ENCODE measurements around the gene ADGRG7.

ADGRG7 gene

DNA sequence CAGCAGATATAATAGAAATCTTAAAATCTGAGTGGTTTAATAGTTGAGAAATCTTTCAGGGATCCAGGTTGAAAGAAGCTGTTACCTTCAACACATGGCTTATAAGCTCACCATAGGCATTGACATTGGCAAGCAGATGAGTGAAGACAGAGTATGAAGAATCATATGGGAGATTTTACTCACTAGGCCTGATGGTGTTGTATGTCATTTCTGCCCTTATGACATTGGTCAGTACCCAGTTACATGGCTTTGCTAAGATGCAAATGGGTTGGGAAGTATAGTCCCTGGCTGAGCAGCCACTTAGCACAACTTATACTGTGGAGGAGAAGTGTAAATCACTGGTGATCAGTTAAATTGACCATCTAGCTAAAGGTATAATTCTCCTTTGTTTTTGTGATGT is 105.8 kb downstream of the ADGRG7 start:
- TF ChIP-seq, protein P1, sequence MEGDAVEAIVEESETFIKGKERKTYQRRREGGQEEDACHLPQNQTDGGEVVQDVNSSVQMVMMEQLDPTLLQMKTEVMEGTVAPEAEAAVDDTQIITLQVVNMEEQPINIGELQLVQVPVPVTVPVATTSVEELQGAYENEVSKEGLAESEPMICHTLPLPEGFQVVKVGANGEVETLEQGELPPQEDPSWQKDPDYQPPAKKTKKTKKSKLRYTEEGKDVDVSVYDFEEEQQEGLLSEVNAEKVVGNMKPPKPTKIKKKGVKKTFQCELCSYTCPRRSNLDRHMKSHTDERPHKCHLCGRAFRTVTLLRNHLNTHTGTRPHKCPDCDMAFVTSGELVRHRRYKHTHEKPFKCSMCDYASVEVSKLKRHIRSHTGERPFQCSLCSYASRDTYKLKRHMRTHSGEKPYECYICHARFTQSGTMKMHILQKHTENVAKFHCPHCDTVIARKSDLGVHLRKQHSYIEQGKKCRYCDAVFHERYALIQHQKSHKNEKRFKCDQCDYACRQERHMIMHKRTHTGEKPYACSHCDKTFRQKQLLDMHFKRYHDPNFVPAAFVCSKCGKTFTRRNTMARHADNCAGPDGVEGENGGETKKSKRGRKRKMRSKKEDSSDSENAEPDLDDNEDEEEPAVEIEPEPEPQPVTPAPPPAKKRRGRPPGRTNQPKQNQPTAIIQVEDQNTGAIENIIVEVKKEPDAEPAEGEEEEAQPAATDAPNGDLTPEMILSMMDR (IDR thresholded peaks at IDR 0.05; ENCODE audit: low read depth, low read length): no peak
- no peak overlapping the region for H3K4me3 ChIP-seq (ENCODE audit: low read depth, low read length)

DNA sequence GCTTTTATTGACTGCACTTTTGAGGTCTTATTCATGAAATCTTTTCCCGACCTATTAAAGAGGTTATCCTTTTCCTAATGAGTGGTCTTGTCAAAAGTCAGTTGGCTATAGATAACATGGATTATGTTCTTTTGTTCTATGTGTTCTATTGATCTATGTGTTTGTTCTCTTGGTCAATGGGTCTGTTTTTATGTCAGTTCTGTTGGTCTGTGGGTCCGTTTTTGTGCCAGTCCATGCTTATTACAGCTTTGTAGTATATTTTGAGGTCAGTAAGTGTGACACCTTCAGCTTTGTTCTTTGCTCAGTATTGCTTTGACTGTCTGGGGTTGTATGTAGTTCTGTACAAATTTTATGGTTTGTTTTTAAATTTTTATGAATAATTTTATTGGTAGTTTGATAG is 107.7 kb downstream of the ADGRG7 start:
- TF ChIP-seq, protein P1 (IDR thresholded peaks at IDR 0.05; ENCODE audit: low read depth, low read length): no peak
- H3K4me3 ChIP-seq (ENCODE audit: low read depth, low read length): no peak overlapping the region

DNA sequence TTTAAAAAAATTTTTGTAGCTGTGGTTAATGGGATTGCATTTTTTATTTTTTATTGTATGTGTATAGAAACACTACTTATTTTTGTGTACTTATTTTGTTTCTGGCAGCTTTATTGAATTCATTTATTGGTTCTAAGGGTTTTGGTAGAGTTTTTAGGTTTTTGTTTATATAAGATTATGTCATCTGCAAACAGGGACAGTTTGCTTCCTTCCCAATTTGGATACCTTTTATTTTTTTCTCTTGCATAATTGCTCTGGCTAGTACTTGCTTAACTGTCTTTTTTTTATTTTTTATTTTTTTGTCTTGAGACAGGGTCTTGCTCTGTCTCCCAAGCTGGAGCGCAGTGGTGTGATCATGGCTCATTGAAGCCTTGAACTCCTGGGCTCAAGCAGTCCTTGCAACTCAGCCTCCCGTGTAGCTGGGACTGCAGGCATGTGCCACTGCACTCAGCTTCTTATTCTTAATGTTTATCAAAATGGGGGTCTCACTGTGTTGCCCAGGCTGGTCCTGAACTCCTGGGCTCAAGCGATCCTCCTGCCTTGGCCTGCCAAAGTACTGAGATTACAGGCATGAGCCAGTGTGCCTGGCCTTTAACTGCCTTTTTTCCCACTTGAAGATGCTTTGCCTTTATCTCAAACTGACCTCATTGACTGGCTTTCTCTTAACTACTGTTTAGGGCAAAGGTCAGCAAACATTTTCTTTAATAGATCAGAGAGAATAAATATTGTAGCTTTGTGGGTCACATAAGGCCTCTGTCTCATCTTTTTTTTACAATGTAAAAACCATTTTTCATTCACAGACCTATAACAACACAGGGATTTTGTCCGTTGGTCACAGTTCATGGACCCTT is 108.5 kb downstream of the ADGRG7 start:
- no peak overlapping the region for H3K4me3 ChIP-seq (ENCODE audit: low read depth, low read length)
- TF ChIP-seq, protein P1 (IDR thresholded peaks at IDR 0.05; ENCODE audit: low read depth, low read length): no peak

DNA sequence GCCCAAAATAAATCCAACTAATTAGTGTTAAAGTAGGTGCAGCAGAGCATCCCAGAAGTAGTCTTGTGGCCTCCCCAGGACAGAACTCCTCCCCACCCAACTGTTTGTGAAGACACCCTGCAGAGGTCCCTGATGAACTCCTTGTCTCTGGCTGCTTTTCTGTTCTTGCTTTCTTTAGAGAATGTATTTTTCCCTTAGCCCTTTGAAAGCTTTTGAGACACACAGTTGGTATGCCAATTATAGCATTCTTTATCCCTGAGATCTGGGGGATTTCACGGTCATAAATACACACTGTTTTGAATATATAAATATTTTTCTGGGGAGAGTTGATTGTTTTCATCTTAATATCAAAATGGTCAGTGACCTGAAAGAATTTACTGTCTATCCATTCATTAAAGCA is 109.7 kb downstream of the ADGRG7 start:
- no peak overlapping the region for H3K4me3 ChIP-seq (ENCODE audit: low read depth, low read length)
- TF ChIP-seq, protein P1 (IDR thresholded peaks at IDR 0.05; ENCODE audit: low read depth, low read length): no peak

DNA sequence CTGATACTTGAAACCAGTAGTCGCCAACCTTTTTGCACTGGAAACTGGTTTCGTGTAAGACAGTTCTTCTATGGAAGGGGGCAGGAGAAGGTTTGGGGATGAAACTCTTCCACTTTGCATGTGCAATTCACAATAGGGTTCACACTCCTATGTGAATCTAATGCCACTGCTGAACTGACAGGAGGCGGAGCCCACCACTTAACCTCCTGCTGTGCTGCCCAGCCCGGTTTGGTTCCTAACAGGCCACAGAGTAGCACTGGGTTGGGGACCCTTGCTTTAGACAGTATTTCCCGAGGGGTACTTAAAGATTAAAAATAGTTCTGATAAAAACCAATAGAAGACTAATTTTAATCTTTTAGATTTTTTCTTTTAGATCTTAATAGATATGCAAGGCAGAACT is 111.0 kb downstream of the ADGRG7 start:
- H3K4me3 ChIP-seq (ENCODE audit: low read depth, low read length): no peak overlapping the region
- TF ChIP-seq, protein P1 (IDR thresholded peaks at IDR 0.05; ENCODE audit: low read depth, low read length): no peak

DNA sequence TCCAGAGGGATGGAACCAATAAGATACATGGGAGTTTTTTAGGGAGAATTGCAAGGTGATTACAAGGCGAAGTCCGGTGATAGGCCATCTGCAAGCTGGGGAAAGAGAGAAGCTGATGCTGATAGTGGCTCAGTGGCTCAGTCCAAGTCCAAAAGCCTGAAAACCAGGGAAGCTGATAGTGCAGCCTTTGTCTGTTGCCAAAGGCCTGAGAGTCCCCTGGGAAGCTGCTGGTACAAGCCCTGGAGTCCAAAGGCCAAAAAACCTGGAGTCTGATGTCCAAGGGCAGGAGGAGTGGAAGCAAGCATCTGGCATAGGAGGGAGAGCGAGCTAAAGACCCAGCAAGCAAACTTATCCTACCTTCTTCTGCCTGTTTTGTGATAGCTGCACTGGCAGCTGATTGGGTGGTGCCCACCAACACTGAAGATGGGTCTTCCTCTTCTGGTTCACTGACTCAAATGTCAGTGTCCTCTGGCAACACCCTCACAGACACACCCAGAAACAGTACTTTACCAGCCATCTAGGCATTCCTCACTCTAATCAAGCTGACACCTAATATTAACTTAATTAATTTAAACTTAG is 116.6 kb downstream of the ADGRG7 start:
- TF ChIP-seq, protein P1 (IDR thresholded peaks at IDR 0.05; ENCODE audit: low read depth, low read length): no peak
- H3K4me3 ChIP-seq (ENCODE audit: low read depth, low read length): no peak overlapping the region

DNA sequence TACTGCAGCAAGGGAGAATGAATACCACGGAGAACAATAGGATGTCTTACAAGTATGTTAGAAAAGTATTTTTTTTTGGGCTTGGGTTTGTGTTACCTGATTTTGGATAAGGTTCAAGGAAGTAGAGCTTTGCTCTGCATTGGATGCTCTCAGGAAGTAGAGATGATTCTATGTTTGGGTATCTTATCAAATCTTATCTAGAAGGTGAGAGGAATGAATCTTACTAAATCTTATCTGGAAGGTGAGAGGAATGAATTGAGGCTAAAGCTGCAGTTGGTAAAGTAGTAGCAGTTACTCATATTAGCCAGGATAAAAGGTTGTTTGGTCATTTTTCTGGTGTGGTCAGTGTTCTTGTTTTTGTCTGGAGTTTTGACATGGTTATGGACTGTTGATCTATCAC is 117.3 kb downstream of the ADGRG7 start:
- TF ChIP-seq, protein P1 (IDR thresholded peaks at IDR 0.05; ENCODE audit: low read depth, low read length): no peak
- H3K4me3 ChIP-seq (ENCODE audit: low read depth, low read length): no peak overlapping the region

Measured in WI38 (cell line).